GM18870 (cell line): Measurements from ENCODE around the gene SLC10A7.

Experiments used
- ATAC-seq: cut with Tn5 transposase; IDR thresholded peaks from one replicate; pipeline ENCODE4 v1.9.1; 2021; ENCODE audit warnings: moderate library complexity; ENCODE audit not compliant: unreplicated experiment

Gene SLC10A7, protein sequence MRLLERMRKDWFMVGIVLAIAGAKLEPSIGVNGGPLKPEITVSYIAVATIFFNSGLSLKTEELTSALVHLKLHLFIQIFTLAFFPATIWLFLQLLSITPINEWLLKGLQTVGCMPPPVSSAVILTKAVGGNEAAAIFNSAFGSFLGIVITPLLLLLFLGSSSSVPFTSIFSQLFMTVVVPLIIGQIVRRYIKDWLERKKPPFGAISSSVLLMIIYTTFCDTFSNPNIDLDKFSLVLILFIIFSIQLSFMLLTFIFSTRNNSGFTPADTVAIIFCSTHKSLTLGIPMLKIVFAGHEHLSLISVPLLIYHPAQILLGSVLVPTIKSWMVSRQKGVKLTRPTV

GRCh38 chr4:146521541-146522097 is at the start of gene SLC10A7:
TSS of gene SLC10A7 (minus strand) at chr4:146521940. CDS start at chr4:146521717, 223 bp downstream.
- peak; percentile 67 for ATAC-seq

DNA sequence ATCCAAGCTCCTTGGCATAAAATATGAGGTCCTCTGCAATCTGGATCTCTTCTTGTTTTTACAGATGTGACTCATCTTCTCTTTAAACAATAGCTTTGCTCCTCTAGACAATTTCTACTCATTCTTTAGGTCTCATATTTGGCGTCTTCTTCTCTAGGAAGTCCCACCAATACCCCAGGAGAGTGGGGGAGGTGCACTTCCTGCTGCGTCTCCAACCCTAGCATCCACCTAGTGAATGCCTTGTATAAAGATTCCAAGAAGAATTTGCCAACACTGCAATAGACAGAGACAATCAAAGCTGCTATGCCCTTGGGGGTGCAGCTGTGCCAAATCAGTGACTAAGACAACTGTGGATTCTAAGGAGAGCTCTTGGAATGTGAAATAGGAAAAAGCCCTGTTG is 45.7 kb upstream of the SLC10A7 start:
- ATAC-seq: no peak

DNA sequence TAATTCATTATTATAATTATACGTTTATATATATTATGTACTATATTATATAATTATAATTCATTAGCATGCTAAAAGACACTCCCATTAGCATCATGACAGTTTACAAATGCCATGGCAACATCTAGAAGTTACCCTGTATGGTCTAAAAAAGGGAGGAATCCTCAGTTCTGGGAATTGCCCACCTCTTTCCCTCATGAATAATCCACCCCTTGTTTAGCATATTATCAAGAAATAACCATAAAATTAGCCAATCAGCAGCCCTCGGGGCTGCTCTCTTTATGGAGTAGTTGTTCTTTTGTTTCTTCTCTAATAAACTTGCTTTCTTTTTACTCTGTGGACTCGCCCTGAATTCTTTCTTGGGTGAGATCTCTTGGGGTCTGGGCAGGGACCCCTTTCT is 42.8 kb upstream of the SLC10A7 start:
- ATAC-seq: no peak

DNA sequence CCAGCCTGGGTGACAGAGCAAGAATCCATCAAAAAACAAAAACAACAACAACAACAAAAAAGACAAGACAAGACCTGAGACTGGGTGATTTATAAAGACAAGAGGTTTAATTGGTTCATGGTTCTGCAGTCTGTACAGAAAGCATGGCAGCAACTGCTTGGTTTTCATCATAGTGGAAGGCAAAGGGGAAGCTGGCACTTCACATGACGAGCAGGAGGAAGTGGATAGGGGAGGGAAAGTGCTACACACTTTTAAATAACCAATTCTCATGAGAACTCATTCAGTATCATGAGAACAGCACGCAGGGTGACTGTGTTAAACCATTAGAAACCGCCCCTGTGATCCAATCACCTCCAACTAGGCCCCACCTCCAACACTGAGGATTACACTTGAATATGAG is 28.4 kb upstream of the SLC10A7 start:
- ATAC-seq: no peak

DNA sequence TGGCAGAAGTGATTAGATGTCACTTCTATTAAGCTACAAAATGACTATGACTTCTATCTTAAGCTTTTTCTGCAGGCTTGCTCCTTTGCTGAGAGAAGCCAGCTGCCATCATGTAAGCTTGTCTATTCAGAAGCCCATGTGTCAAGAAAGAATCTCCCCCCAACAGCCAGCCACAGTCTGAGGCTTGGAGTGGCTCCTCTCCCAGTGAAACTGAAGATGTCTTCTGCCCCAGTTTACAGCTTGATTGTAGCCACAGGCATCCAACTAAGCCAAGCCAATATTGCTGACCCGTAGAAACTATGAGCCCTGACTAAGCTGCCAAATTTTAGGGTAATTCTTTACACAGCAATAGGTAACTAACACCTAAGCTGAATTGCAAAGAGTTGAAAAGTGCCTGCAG is 26.7 kb upstream of the SLC10A7 start:
- ATAC-seq: no peak

DNA sequence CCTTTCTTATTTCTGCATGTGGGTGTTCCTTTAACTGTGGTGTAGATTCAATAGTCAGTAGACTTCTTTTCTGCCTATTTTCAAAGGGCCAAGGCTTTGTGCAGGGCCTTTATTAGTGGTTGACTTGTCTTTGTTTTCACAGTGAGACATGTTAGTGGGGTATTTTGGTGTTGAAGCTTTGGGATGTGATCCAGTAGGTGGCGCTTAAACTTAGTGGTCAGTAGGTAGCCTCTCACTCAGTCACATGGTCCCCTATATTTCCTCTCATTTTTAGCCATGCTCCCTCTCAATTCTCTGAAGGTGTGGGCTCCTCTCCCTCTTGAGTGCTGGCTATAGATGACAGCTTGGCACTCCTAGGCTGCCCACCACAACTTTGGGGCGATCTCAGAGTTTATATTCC is 23.4 kb upstream of the SLC10A7 start:
- ATAC-seq: peak; percentile 63

GRCh38 chr4:146534178-146534577 is 12.4 kb upstream of the SLC10A7 start:
- no peak for ATAC-seq

DNA sequence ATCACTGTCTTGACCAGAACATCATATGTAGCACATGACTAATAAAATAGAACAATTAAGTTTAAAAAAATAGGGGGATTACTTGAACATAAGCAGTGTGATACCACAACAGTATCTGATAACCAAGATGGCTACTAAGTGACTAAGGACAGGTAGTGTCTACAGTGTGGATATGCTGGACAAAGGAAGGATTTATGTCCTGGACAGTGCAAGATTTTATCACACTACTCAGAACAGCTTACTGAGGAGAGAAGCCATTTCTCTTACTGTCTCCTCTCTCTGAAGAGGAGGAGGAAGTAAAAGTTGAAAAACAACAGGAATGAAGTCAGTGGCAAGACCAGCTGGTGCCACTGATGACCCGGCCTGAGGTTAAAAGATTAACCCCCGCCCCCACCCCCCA is 4.0 kb upstream of the SLC10A7 start:
- no peak for ATAC-seq

GRCh38 chr4:146524663-146525062 is 2.9 kb upstream of the SLC10A7 start:
- ATAC-seq: no peak

GRCh38 chr4:146522869-146523205 is 1.1 kb upstream of the SLC10A7 start:
- ATAC-seq: peak; percentile 22

- peak; percentile 54 for ATAC-seq
Observed at GRCh38 chr4:146522098-146522868, 543 bp upstream of the SLC10A7 start.

DNA sequence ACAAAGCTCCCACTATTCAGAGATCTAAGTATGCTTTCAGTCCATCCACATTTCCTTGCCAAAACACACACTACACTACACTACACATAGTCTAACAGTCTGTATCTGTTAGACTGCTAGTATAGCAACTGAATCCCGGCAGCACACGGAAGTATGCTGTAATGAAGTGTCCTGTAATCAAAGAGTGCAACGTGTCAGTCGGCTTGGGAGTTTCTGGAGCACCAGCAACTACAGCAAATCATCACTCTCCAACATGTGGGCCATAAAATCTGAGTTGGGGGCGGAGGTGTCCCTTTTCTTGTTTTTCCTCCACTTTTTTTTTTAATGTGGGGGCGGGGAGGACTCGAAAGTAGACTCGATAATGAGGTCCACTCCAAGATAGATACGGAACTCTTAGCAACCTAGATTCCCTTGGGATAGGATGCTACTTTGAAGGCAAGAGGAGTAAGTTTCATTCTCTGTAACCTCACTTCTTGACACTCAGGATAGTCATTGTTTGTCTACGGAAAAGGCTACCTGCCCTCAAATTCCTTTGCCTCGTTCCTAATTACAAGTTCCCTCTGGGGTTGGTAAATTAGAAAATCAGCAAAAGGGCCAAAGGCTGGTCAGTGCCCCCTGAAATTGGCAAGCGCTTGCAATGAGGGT is 722 bp downstream of the SLC10A7 start:
- peak; percentile 42 for ATAC-seq

- no peak for ATAC-seq
Observed at GRCh38 chr4:146514651-146515357, 6.9 kb downstream of the SLC10A7 start.

DNA sequence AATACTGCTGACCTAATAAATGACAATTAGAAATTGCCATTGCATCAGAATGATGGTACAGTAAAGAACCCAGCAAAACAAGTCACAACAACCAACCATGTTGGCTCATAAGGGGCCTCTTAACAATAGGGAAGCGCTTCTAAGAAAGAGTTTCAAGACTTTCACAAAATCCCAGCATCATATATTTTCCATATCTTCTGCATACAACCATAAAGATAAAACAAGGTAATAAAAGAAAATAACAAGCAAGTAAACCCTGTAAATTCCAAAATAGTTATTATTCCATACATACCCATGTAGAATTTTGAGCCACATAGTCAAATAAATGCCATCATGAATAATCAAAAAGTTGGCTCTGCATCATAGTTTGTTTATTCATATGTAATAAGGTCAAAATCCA is 8.2 kb downstream of the SLC10A7 start:
- ATAC-seq: no peak

- no peak for ATAC-seq
Observed at GRCh38 chr4:146511381-146511780, 10.4 kb downstream of the SLC10A7 start.

DNA sequence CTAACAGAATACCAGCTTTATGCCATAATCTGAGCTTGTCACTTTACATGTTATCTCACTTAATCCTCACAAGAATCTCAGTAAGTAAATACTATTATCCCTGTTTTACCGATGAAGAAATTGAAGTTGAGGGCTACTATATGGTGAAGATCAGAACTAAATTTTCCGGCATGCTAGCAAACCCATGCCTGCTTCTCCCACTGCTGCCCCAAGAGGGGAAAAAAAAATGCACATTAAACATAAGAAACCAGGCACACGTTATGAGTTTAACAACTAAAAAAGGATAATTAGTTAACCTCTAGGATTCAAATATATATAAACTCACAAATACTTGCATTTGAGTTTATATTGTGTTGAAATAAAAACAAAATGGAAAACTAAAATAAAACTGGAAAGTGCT is 10.8 kb downstream of the SLC10A7 start:
- ATAC-seq: no peak

GRCh38 chr4:146508229-146508939 is 13.4 kb downstream of the SLC10A7 start:
- ATAC-seq: no peak

DNA sequence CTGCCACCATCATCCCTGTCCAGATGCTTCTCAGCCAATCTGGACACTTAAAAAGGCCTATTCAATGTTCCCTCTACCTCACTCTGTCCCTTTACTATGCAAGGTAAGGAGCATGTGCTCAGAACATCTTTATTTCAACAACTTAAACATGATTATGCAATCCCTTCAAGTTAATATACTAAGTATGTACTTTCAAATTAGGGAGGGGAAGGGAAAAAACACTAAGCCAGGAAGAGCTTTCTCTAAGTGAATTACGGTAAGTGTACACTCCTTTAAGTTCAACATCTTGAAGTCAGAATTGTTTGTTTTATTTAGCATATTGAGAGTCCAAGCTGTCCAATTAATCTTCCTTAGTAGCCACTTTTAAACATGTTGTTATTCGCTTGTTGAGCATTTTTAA is 14.1 kb downstream of the SLC10A7 start:
- ATAC-seq: no peak

- peak; percentile 68 for ATAC-seq
Observed at GRCh38 chr4:146506272-146506671, 15.5 kb downstream of the SLC10A7 start.

GRCh38 chr4:146500216-146500615 is 21.5 kb downstream of the SLC10A7 start:
- no peak for ATAC-seq
